ENCODE results near the gene CADM4. TPM values are rescaled to one million over a fixed set of nuclear protein-coding genes. Genes with fewer than 3 reads are reported as not detected.

The CADM4 gene
- total and polyA plus RNA-seq, 9 of the 15 experiments (the other 6 are each of a cell fraction or from before 2014, with no cell fraction given) = 0.03 to 4.6 (median 1.3) TPM

DNA sequence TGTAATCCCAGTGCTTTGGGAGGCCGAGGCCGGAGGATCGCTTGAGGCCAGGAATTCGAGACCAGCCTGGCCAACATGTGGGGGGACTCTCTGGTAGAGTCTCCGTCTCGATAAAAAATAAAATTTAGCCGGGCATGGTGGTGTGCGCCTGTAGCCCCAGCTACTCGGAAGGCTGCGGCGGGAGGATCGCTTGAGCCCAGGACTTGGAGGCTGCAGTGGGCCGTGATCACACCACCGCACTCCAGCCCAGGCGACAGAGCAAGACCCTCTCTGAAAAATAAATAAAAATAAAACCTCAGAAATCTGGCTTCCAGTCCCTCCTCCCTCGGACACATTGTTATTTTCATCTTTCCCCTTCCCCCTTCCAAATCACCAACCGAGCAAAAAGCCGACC is 44.0 kb downstream of the CADM4 start (continued):
- TF ChIP-seq, protein P1, sequence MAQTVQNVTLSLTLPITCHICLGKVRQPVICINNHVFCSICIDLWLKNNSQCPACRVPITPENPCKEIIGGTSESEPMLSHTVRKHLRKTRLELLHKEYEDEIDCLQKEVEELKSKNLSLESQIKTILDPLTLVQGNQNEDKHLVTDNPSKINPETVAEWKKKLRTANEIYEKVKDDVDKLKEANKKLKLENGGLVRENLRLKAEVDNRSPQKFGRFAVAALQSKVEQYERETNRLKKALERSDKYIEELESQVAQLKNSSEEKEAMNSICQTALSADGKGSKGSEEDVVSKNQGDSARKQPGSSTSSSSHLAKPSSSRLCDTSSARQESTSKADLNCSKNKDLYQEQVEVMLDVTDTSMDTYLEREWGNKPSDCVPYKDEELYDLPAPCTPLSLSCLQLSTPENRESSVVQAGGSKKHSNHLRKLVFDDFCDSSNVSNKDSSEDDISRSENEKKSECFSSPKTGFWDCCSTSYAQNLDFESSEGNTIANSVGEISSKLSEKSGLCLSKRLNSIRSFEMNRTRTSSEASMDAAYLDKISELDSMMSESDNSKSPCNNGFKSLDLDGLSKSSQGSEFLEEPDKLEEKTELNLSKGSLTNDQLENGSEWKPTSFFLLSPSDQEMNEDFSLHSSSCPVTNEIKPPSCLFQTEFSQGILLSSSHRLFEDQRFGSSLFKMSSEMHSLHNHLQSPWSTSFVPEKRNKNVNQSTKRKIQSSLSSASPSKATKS (CRISPR knock-in tag; IDR thresholded peaks at IDR 0.05) = no peak
- no peak for TF ChIP-seq DNMT1 (IDR thresholded peaks at IDR 0.05)
- TF ChIP-seq WHSC1 (IDR thresholded peaks at IDR 0.05; ENCODE audit: low read length) = no peak
- TF ChIP-seq MYC (IDR thresholded peaks at IDR 0.05; ENCODE audit: low read depth, low read length) = no peak
- no peak for TF ChIP-seq MYC (CRISPR knock-in tag; IDR thresholded peaks at IDR 0.05; ENCODE audit: borderline replicate concordance, low read depth)
- TF ChIP-seq BCOR (IDR thresholded peaks at IDR 0.05) = peak; percentile 35; the same call in 1 of the 2 replicates
- TF ChIP-seq CHCHD3 (CRISPR knock-in tag; IDR thresholded peaks at IDR 0.05) = no peak
- TF ChIP-seq, protein P2, sequence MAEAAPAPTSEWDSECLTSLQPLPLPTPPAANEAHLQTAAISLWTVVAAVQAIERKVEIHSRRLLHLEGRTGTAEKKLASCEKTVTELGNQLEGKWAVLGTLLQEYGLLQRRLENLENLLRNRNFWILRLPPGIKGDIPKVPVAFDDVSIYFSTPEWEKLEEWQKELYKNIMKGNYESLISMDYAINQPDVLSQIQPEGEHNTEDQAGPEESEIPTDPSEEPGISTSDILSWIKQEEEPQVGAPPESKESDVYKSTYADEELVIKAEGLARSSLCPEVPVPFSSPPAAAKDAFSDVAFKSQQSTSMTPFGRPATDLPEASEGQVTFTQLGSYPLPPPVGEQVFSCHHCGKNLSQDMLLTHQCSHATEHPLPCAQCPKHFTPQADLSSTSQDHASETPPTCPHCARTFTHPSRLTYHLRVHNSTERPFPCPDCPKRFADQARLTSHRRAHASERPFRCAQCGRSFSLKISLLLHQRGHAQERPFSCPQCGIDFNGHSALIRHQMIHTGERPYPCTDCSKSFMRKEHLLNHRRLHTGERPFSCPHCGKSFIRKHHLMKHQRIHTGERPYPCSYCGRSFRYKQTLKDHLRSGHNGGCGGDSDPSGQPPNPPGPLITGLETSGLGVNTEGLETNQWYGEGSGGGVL (CRISPR knock-in tag; IDR thresholded peaks at IDR 0.05) = no peak
- TF ChIP-seq ZNF146 (CRISPR knock-in tag; IDR thresholded peaks at IDR 0.05; ENCODE audit: unreplicated experiment) = no peak
- TF ChIP-seq ETV1 (tag; conservative IDR thresholded peaks at IDR 0.05; ENCODE audit: low read depth) = no peak
- no peak for TF ChIP-seq ZNF324 (CRISPR knock-in tag; IDR thresholded peaks at IDR 0.05)
- no peak for TF ChIP-seq CBX1 (IDR thresholded peaks at IDR 0.05; ENCODE audit: low read depth)
- TF ChIP-seq FOS (IDR thresholded peaks at IDR 0.05; ENCODE audit: extremely low read depth, insufficient read length) = no peak
- no peak for TF ChIP-seq CBFB (CRISPR knock-in tag; IDR thresholded peaks at IDR 0.05)
- peak; percentile 79; a peak in 3 of 4 replicates for TF ChIP-seq KDM1A (IDR thresholded peaks at IDR 0.05)
- TF ChIP-seq SPI1 (IDR thresholded peaks at IDR 0.05; ENCODE audit: borderline replicate concordance, low read depth, low read length) = no peak
- TF ChIP-seq, protein P3, sequence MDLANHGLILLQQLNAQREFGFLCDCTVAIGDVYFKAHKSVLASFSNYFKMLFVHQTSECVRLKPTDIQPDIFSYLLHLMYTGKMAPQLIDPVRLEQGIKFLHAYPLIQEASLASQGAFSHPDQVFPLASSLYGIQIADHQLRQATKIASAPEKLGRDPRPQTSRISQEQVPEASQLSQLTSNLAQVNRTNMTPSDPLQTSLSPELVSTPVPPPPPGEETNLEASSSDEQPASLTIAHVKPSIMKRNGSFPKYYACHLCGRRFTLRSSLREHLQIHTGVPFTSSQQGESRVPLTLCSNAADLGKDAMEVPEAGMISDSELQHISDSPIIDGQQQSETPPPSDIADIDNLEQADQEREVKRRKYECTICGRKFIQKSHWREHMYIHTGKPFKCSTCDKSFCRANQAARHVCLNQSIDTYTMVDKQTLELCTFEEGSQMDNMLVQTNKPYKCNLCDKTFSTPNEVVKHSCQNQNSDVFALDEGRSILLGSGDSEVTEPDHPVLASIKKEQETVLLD (IDR thresholded peaks at IDR 0.05) = no peak
- no peak for TF ChIP-seq ZNF75A (CRISPR knock-in tag; IDR thresholded peaks at IDR 0.05)
- no peak for TF ChIP-seq ZNF699 (CRISPR knock-in tag; IDR thresholded peaks at IDR 0.05; ENCODE audit: insufficient replicate concordance)
